ENCODE data around the gene TXNDC11. TPM values are rescaled to one million over a fixed set of nuclear protein-coding genes. Genes with fewer than 3 reads are reported as not detected.

TXNDC11 gene
- total and polyA plus RNA-seq, 5 donors = 22.0 to 29.4 (median 24.6) TPM

GRCh38 chr16:11635113-11635652 lies 107.5 kb downstream of the TXNDC11 start:
- 90% methylated on average over 10 of the region's 10 CpGs for WGBS
- intact Hi-C loops (cut with DNase I) = loop anchor here in 1 of 4 donors (10.0 kb wide), 1 partner anchor 670 kb away; no protein-coding TSS in a partner anchor
- ATAC-seq = no peak
- no peak overlapping the region for H3K4me3 ChIP-seq (ENCODE audit: low read length)
- no peaks in the 10 kb centered on the region for H3K27me3 ChIP-seq (ENCODE audit: control insufficient read depth, insufficient read depth)
- H3K9me3 ChIP-seq (ENCODE audit: control insufficient read depth, low read length) = no peaks in the 10 kb centered on the region
- peaks cover 4% of the 10 kb centered on the region for H3K4me1 ChIP-seq (ENCODE audit: control insufficient read depth, insufficient read depth, low read length)
- H3K27ac ChIP-seq (ENCODE audit: low read length) = no peak overlapping the region
- peak in 1 of 3 donors; percentile 21 for DNase-seq

- Histone ChIP-seq H3K27me3 (ENCODE audit: control insufficient read depth, insufficient read depth) (no peaks in the 10 kb centered on the region), H3K27ac (ENCODE audit: low read length) (no peak overlapping the region), H3K4me1 (ENCODE audit: control insufficient read depth, insufficient read depth, low read length) (peaks cover 2% of the 10 kb centered on the region), H3K4me3 (ENCODE audit: low read length) (no peak overlapping the region), H3K9me3 (ENCODE audit: control insufficient read depth, low read length) (no peaks in the 10 kb centered on the region)
- intact Hi-C loops (cut with DNase I) = loop anchor here in 1 of 4 donors (10.0 kb wide), 1 partner anchor 670 kb away; no protein-coding TSS in a partner anchor
- DNase-seq (no peak), ATAC-seq (no peak)
- WGBS = 84% methylated on average over 6 of the region's 6 CpGs
Observed at GRCh38 chr16:11634312-11634711, 108.3 kb downstream of the TXNDC11 start.

- WGBS = 75% methylated on average over 3 of the region's 3 CpGs
- no peak overlapping the region for H3K4me3 ChIP-seq (ENCODE audit: low read length)
- DNase-seq = no peak
- no peaks in the 10 kb centered on the region for H3K27me3 ChIP-seq (ENCODE audit: control insufficient read depth, insufficient read depth)
- no peaks in the 10 kb centered on the region for H3K9me3 ChIP-seq (ENCODE audit: control insufficient read depth, low read length)
- no peak overlapping the region for H3K27ac ChIP-seq (ENCODE audit: low read length)
- no peak for ATAC-seq
- intact Hi-C loops (cut with DNase I) = loop anchor here in 1 of 4 donors (10.0 kb wide), 1 partner anchor 668 kb away; no protein-coding TSS in a partner anchor
- H3K4me1 ChIP-seq (ENCODE audit: control insufficient read depth, insufficient read depth, low read length) = peaks cover 2% of the 10 kb centered on the region
Observed at GRCh38 chr16:11633113-11633512, 109.5 kb downstream of the TXNDC11 start.

- intact Hi-C loops (cut with DNase I) = loop anchor here in 1 of 4 donors (10.0 kb wide), 1 partner anchor 668 kb away; no protein-coding TSS in a partner anchor
- ATAC-seq = peak; percentile 68 to 80
- 30% methylated on average over 15 of the region's 15 CpGs for WGBS
Observed at GRCh38 chr16:11632455-11632939, 110.2 kb downstream of the TXNDC11 start.

GRCh38 chr16:11631214-11631613 lies 111.4 kb downstream of the TXNDC11 start:
- ATAC-seq = no peak
- intact Hi-C loops (cut with DNase I) = loop anchor here in 1 of 4 donors (10.0 kb wide), 1 partner anchor 666 kb away; no protein-coding TSS in a partner anchor
- H3K9me3 ChIP-seq (ENCODE audit: control insufficient read depth, low read length) = no peaks in the 10 kb centered on the region
- no peak overlapping the region for H3K27ac ChIP-seq (ENCODE audit: low read length)
- H3K4me3 ChIP-seq (ENCODE audit: low read length) = no peak overlapping the region
- 90% methylated on average over 7 of the region's 7 CpGs for WGBS
- no peaks in the 10 kb centered on the region for H3K27me3 ChIP-seq (ENCODE audit: control insufficient read depth, insufficient read depth)
- DNase-seq = no peak
- H3K4me1 ChIP-seq (ENCODE audit: control insufficient read depth, insufficient read depth, low read length) = peaks cover 2% of the 10 kb centered on the region

More at GRCh38 chr16:11632455-11632939, 110.2 kb downstream of the TXNDC11 start:
- no peaks in the 10 kb centered on the region for H3K9me3 ChIP-seq (ENCODE audit: control insufficient read depth, low read length)
- DNase-seq = peak; percentile 65 to 87 (median 83)
- H3K4me3 ChIP-seq (ENCODE audit: low read length) = no peak overlapping the region
- H3K27ac ChIP-seq (ENCODE audit: low read length) = no peak overlapping the region
- H3K27me3 ChIP-seq (ENCODE audit: control insufficient read depth, insufficient read depth) = no peaks in the 10 kb centered on the region
- peaks cover 2% of the 10 kb centered on the region for H3K4me1 ChIP-seq (ENCODE audit: control insufficient read depth, insufficient read depth, low read length)

GRCh38 chr16:11630768-11631056 lies 111.9 kb downstream of the TXNDC11 start:
- H3K4me1 ChIP-seq (ENCODE audit: control insufficient read depth, insufficient read depth, low read length) = peaks cover 2% of the 10 kb centered on the region
- DNase-seq (no peak), ATAC-seq (no peak)
- no peak overlapping the region for H3K4me3 ChIP-seq (ENCODE audit: low read length)
- H3K27ac ChIP-seq (ENCODE audit: low read length) = no peak overlapping the region
- H3K9me3 ChIP-seq (ENCODE audit: control insufficient read depth, low read length) = no peaks in the 10 kb centered on the region
- intact Hi-C loops (cut with DNase I) = loop anchor here in 1 of 4 donors (10.0 kb wide), 1 partner anchor 666 kb away; no protein-coding TSS in a partner anchor
- 93% methylated on average over 6 of the region's 6 CpGs for WGBS
- no peaks in the 10 kb centered on the region for H3K27me3 ChIP-seq (ENCODE audit: control insufficient read depth, insufficient read depth)

- Histone ChIP-seq H3K4me3 (ENCODE audit: low read length) (no peak overlapping the region), H3K27me3 (ENCODE audit: control insufficient read depth, insufficient read depth) (no peaks in the 10 kb centered on the region), H3K27ac (ENCODE audit: low read length) (no peak overlapping the region), H3K4me1 (ENCODE audit: control insufficient read depth, insufficient read depth, low read length) (peaks cover 2% of the 10 kb centered on the region), H3K9me3 (ENCODE audit: control insufficient read depth, low read length) (no peaks in the 10 kb centered on the region)
- WGBS = 89% methylated on average over 12 of the region's 12 CpGs
- intact Hi-C loops (cut with DNase I) = loop anchor here in 1 of 4 donors (10.0 kb wide), 1 partner anchor 665 kb away; no protein-coding TSS in a partner anchor
- DNase-seq (peak in 1 of 3 donors; percentile 40), ATAC-seq (no peak)
Observed at GRCh38 chr16:11630046-11630767, 112.5 kb downstream of the TXNDC11 start.

Other genes with a start within 250 kb of the TXNDC11 start
- 10 to 100 TPM; 54.0 to 76.5 (median 65.3) TPM for gene LITAF, start 155.9 kb downstream of the TXNDC11 start, total RNA-seq
- 25.7 TPM for gene LITAF, start 155.9 kb downstream of the TXNDC11 start, polyA plus RNA-seq
- 10 to 100 TPM; 24.8 to 33.3 (median 26.1) TPM for gene SNN, start 74.4 kb downstream of the TXNDC11 start, total RNA-seq
- 24.4 TPM for gene SNN, start 74.4 kb downstream of the TXNDC11 start, polyA plus RNA-seq
- gene ZC3H7A, start 54.4 kb upstream of the TXNDC11 start, total RNA-seq = 10 to 100 TPM; 29.2 to 32.2 (median 31.0) TPM
- gene ZC3H7A, start 54.4 kb upstream of the TXNDC11 start, polyA plus RNA-seq = 18.7 TPM
- gene RSL1D1, start 108.7 kb upstream of the TXNDC11 start, total RNA-seq = 100 to 1,000 TPM; 103 to 114 (median 109) TPM
- 46.8 TPM for gene RSL1D1, start 108.7 kb upstream of the TXNDC11 start, polyA plus RNA-seq
- 100 to 1,000 TPM in 1 of 4 donors, 10 to 100 TPM in 3; 89.1 to 105 (median 96.2) TPM for gene GSPT1, start 173.1 kb upstream of the TXNDC11 start, total RNA-seq
- 41.6 TPM for gene GSPT1, start 173.1 kb upstream of the TXNDC11 start, polyA plus RNA-seq
- gene NPIPB2, start 199.2 kb upstream of the TXNDC11 start, total RNA-seq = 1 to 10 TPM; 2.4 to 6.8 (median 5.6) TPM
- 6.3 TPM for gene NPIPB2, start 199.2 kb upstream of the TXNDC11 start, polyA plus RNA-seq
- gene TNFRSF17, start 222.4 kb upstream of the TXNDC11 start, total RNA-seq = under 1 TPM in 1 of 4 donors, not detected in 3; 0.38 TPM
- gene TNFRSF17, start 222.4 kb upstream of the TXNDC11 start, polyA plus RNA-seq = not detected
- gene SNX29, start 233.9 kb upstream of the TXNDC11 start, total RNA-seq = 10 to 100 TPM; 13.2 to 20.1 (median 16.2) TPM
- gene SNX29, start 233.9 kb upstream of the TXNDC11 start, polyA plus RNA-seq = 3.0 TPM